H1 (cell line): ENCODE data around the gene DOK1. TPM values are rescaled to one million over a fixed set of nuclear protein-coding genes. Genes with fewer than 3 reads are reported as not detected.

Experiments
- ATF3 ChIP-seq: IDR thresholded peaks from 2 replicates; pipeline ENCODE4 v1.6.1; 2011; ENCODE audit warnings: low read depth, mild to moderate bottlenecking, low read length; ENCODE audit not compliant: insufficient read depth
- BACH1 ChIP-seq: IDR thresholded peaks from 2 replicates; pipeline ENCODE4 v1.6.1; 2012; ENCODE audit warnings: low read length, improper control_type of control experiment
- CHD7 ChIP-seq: fragments of 300-600 bp; sonication (generic); IDR thresholded peaks from 2 replicates; pipeline ENCODE4 v1.7.1; 2012; ENCODE audit warnings: low read length, moderate library complexity, mild to moderate bottlenecking, inconsistent platforms; ENCODE audit not compliant: insufficient replicate concordance
- EGR1 ChIP-seq: IDR thresholded peaks from 2 replicates; pipeline ENCODE4 v1.6.1; 2011; ENCODE audit warnings: low read depth, low read length, borderline replicate concordance
- GABPA ChIP-seq: IDR thresholded peaks from 2 replicates; pipeline ENCODE4 v1.6.1; 2011; ENCODE audit warnings: mild to moderate bottlenecking, low read length, moderate library complexity, borderline replicate concordance; ENCODE audit not compliant: insufficient read depth
- GTF2F1 ChIP-seq: IDR thresholded peaks from 2 replicates; pipeline ENCODE4 v1.6.1; 2012; ENCODE audit warnings: low read depth, low read length, improper control_type of control experiment, borderline replicate concordance
- HDAC6 ChIP-seq: IDR thresholded peaks from one replicate; pipeline ENCODE4 v1.7.1; 2012; ENCODE audit warnings: low read depth, mild to moderate bottlenecking, inconsistent platforms, low read length, moderate library complexity
- KDM1A ChIP-seq: fragments of 200-600, 300-600 bp; sonication (generic); IDR thresholded peaks from 2 replicates; pipeline ENCODE4 v1.7.1; 2016; ENCODE audit warnings: mild to moderate bottlenecking, low read length, borderline replicate concordance
- KDM5A ChIP-seq: fragments of 200-600 bp; IDR thresholded peaks from 2 replicates; pipeline ENCODE4 v1.7.1; 2012; ENCODE audit warnings: mild to moderate bottlenecking, low read length, inconsistent platforms, mixed read lengths
- SAP30 ChIP-seq: fragments of 300-600 bp; sonication (generic); IDR thresholded peaks from 2 replicates; pipeline ENCODE4 v1.7.1; 2012; ENCODE audit warnings: low read length, moderate library complexity, mild to moderate bottlenecking, inconsistent platforms; ENCODE audit not compliant: insufficient read depth, insufficient replicate concordance
- SP4 ChIP-seq: IDR thresholded peaks from 2 replicates; pipeline ENCODE4 v1.6.1; 2012; ENCODE audit warnings: low read length, inconsistent platforms
- SRF ChIP-seq: IDR thresholded peaks from 2 replicates; pipeline ENCODE4 v1.6.1; 2011; ENCODE audit warnings: mild to moderate bottlenecking, low read depth, low read length, moderate library complexity
- polyA plus RNA-seq, 7 experiments: library from polyadenylated mRNA; depleted of rRNA in 3 of 7; stranded (reverse) in 5 of 7; unstranded in 2 of 7; fragments of >200 nt in 5 of 7; fragments of 200-250 nt in 2 of 7; gene quantifications; 1 replicate in 5 of 7; 2 replicates in 1 of 7; 4 replicates in 1 of 7; pipeline versions ENCODE4 v1.2.1 to v1.2.3, GENCODE V29; 2011 to 2013; ENCODE audit warnings: missing spikeins in 2 of 7, mixed read lengths in 2 of 7
- total RNA-seq: library from RNA; stranded (reverse); fragmentation: NEBNext Ultra II Directional; extraction: Animal tissue kit (Norgen Biotek cat#: 25700); gene quantifications from 2 replicates; pipeline ENCODE4 v1.2.1, GENCODE V29; 2021

Gene DOK1
- total and polyA plus RNA-seq, 2 of the 8 experiments (the other 6 are each of a cell fraction or from before 2014, with no cell fraction given), result 11.0 to 14.3 TPM

GRCh38 chr2:74567881-74568280, 13.4 kb downstream of the DOK1 start (continued):
- TF ChIP-seq CHD7 (no peak), KDM5A (no peak), HDAC6 (no peak), GABPA (no peak), ATF3 (no peak), KDM1A (no peak), SAP30 (no peak), EGR1 (no peak), SP4 (no peak), SRF (no peak), GTF2F1 (no peak), BACH1 (no peak)
